ENCODE results near the gene TRAPPC11. TPM values are rescaled to one million over a fixed set of nuclear protein-coding genes. Genes with fewer than 3 reads are reported as not detected.

The TRAPPC11 gene
- total RNA-seq, 1 donor from 2014 or later = 29.9 TPM

DNA sequence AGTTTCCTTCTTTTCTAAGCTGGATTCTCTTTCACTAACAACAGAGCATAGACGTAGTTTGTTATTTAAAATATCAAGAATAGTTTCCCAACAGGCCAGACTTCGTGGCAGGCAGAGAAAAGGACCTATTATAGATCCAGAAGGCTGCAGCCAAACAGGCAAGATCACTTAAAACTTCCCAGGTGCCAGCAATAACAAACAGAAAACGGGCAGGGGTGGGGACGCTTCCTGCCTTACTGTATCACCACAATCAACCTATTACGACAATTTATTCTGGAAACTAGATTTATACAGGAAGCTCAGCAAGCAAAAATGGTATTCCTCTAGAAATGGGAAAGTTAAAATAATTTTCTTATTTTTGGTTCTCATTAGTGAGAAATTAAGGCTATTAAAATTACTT, 22.2 kb upstream of the TRAPPC11 start:
- intact Hi-C loops (cut with micrococcal nuclease) = no loop called here

DNA sequence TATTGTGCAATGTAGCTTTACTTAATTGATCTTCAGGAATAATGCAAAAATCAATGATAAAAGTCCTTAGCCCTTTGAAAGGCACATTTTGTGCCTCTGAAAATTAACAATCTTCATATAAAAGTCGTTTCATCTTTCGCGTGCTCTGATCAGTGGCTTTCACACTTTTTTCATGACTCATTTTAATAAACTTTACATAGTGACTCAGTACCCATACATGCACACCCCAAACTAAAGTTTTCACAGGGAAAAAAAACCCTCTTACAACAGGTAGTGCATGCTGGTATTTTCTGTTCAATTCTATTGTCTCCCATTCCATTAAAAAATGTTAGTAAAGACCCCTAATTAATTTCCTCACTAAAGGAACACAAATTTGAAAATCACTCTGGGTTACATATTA, 21.6 kb upstream of the TRAPPC11 start:
- intact Hi-C loops (cut with micrococcal nuclease) = no loop called here

DNA sequence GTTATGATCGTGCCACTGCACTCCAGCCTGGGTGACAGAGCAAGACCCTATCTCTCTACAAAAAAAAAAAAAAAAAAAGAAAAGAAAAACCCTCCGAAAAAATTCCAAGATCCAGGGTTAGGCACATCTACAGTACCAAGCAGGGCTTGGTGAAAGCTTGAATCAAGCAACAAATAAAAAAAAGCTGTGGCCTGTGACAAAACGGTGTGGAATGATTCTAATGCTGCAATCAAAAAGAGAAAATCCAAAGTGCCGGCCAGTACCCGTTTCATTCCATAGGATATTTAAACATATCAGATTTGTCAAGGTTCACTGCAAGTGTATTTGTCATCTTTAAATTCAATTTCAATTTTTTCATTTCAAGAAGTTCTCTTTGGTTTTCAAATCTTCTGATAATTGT, 20.7 kb upstream of the TRAPPC11 start:
- intact Hi-C loops (cut with micrococcal nuclease) = no loop called here

DNA sequence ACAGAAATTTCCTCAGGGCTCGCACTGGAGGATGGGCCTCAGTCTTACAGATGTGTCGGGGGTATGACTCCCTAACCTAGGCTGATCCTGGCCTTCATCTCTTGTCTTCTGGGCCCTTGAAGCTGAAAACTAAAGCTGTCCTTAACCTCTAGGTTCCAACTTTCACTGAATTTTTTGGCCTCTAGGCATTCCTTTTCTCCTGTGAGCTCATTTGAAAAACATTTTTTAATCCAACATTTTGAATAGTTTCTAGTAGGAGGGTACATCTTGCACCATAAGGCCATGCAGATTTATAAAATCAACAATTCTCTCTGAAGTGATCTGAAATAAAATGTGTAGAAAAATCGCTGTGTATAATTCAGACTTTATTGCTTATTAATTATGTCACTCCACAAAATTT, 19.8 kb upstream of the TRAPPC11 start:
- intact Hi-C loops (cut with micrococcal nuclease) = no loop called here

DNA sequence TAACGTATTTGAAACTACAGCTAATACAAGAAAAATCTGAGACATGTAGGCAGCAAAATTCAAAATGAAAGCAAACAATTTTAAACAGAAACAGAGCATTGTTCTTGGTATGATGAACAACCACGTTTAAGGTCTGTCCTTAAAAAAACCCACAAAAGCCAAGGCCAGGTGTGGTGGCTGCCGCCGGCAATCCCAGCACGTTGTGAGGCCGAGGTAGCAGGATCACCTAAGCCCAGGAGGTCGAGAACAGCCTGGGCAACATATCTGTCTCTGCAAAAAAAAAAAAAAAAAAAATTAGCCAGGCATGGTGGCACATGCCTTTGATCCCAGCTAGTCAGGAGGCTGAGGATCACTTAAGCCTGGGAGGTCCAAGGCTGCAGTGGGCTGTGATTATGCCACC, 13.8 kb upstream of the TRAPPC11 start:
- intact Hi-C loops (cut with micrococcal nuclease) = no loop called here

DNA sequence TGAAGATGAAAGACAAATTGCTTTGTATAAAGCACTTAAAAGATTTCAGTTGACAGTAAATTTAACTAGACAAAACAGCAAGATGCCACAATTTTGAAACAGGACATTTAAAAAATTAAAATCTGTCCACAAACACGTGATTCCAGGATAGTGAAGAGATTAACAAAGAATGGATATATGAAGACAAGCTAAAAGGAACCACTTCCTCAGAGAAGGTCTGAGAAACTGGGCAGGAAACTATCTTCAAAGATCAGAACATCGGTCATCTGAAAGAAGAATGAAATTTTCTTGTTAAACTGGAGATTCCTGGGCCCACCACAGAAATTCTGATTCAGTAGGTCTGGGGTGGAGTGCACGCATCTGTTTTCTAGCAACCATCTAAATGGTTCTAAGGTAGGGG, 1.5 kb upstream of the TRAPPC11 start:
- intact Hi-C loops (cut with micrococcal nuclease) = loop anchor here (5.0 kb wide), 2 partner anchors 990 to 1545 kb away; partner anchors contain the start of genes CASP3, CFAP97 and PRIMPOL

DNA sequence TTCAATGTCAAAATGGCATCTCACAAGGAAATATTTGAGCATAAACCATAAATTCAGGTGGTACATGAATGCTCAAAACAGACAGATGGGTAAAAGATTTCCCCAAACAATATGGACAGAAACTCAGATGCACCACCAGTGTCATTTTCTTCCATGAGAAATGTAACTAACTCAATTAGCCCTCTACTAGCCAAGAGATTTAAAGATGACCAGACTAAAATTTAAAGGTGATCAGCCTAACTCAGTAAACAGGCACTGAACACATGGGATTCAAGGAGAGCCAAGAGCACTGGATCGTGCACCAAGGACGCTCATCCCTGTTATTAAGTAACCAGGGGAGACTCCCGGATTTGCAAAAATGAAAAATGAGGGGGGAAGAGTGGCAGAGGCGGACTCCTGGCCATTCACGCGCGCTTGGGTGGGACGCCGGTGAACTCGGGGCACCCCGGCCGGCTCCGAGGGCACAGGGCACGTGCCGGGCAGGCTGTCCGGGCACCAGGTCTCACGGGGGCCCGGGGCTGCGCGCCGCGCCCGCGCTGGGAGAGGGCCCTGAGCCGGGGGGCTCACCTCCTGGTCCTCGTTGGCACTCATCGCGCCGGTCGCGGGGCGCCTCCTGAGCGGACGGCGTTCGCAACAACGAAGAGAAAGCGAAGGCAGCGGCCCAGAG, 598 bp upstream of the TRAPPC11 start:
- intact Hi-C loops (cut with micrococcal nuclease) = loop anchor here (1.0 to 5.0 kb wide), 14 partner anchors 25 to 1812 kb away; partner anchors contain the start of genes CASP3, CCDC110, CDKN2AIP and CFAP97

DNA sequence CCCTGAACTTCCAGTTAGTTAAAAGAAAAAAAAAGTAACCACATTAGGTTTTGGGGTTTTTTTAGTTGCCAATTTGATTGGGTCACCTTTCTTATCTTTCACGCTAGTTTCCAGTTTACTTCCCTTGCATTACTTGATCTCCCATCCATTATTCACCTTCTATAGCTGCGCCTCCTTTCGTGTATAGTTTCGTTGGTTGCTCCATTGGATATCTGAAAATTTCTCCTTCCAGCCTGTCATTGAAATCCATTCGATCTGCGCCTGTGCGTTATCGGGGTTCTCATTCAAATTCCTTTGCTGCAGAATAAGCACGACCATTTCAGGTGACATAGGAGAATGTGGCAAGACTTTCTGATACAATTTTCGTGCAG, 764 bp downstream of the TRAPPC11 start:
- intact Hi-C loops (cut with micrococcal nuclease) = loop anchor here (1.0 to 5.0 kb wide), 12 partner anchors 62 to 1811 kb away; partner anchors contain the start of genes CASP3, CCDC110, CDKN2AIP and CFAP97

DNA sequence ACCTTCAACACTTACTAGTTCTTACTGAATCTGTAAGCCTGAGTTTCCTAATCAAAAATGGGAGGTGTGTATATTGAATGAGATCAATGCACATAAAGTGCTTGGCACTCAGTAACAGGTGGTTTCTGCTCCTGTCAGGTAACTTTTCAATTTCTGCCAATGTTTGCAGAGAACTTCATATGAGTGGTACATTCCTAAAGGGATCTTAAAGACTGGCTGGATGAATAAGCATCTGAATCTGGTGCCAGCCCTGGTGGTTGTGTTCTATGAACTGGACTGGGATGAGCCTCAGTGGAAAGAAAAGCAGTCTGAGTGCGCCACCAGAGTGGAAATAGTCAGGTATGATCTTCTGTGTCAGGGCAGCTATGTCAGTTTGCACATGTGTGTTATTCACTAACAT, 7.0 kb downstream of the TRAPPC11 start:
- intact Hi-C loops (cut with micrococcal nuclease) = no loop called here

DNA sequence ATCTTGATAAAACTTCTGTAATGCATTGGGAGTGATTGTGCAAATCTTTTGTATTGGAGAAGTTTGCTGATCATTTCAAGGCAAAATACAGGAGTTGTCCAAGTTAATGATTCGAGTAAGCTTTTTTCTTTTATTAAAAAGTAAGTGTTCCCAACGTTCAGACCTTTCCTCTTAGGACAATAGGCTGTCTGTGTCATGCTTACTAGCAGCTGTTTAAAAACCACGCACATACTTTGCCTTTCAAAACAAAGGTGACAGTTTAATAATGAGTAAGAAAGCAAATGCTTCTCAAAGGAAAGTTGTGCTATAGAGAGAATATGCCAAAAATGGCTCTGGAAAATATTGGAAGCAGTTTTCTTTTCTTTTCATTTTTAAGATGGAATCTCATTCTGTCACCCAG, 11.2 kb downstream of the TRAPPC11 start:
- intact Hi-C loops (cut with micrococcal nuclease) = no loop called here

DNA sequence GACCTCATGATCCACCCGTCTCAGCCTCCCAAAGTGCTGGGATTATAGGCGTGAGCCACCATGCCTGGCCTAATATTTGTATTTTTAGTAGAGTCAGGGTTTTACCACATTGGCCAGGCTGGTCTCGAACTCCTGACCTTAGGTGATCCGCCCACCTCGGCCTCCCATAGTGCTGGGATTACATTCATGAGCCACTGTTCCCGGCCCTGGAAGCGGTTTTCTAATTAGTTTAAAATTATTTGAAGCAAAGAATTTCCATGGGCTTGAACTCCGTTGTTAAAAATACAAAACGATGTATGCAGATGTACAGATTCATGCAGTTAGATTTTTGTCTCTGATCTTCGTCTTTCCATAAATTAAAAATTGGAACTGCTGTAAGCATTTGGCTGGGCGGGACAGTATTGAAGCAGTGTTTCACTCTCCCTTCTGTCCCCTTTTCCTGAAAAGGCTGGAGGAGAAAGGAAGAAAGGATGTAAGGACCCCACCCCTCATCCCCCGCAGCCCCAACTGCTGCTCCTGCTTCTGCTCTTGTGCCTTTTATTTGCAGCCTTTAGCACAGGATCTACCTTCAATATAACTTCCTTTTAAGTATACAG, 12.0 kb downstream of the TRAPPC11 start:
- intact Hi-C loops (cut with micrococcal nuclease) = no loop called here

DNA sequence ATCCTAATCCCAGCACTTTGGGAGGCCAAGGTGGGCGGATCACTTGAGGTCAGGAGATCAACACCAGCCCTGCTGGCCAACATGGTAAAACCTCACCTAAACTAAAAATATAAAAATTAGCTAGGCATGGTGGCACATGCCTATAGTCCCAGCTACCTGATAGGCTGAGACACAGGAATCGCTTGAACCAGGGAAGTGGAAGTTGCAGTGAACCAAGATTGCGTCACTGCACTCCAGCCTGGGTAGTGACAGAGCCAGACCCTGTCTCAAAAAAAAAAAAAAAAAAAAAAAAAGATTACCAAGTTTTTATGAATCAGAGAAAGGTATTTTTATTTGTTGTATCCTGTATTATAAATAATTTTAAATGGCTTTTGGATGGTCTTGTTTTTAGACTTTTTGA, 15.1 kb downstream of the TRAPPC11 start:
- intact Hi-C loops (cut with micrococcal nuclease) = no loop called here

DNA sequence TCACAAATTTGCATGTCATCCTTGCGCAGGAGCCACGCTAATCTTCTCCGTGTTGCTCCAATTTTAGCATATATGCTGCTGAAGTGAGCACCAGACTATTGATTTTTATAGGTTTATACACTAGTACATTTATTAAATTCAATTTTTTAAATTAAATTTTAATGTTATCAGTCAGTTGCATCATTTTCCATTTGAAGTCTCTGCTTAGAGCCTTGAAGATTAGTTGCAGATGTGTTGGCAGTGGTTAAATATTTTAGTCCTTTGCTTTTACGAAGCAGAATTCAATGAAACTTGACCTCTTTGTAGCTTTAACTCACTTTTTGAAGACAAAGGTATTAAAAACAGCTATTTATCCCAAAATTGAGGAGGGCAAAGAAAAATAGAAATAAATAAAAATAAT, 16.5 kb downstream of the TRAPPC11 start:
- intact Hi-C loops (cut with micrococcal nuclease) = no loop called here

DNA sequence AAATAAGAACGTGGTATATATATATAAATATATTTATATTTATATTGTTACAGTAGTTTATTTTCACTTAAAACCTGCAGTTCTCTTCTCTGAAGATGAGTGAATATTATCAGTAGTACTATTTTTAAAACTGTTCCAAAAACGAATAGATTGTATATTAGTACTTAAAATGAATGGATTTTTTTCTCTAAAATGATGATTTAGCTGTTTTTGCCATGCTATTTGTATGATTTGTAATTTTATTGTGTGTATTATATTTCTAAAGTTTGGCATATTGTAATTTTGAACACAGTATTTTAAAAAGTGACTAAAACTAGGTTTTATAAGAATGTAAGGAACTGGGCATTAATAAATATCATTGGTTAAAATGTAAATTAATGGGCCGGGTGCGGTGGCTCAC, 22.0 kb downstream of the TRAPPC11 start:
- intact Hi-C loops (cut with micrococcal nuclease) = no loop called here

DNA sequence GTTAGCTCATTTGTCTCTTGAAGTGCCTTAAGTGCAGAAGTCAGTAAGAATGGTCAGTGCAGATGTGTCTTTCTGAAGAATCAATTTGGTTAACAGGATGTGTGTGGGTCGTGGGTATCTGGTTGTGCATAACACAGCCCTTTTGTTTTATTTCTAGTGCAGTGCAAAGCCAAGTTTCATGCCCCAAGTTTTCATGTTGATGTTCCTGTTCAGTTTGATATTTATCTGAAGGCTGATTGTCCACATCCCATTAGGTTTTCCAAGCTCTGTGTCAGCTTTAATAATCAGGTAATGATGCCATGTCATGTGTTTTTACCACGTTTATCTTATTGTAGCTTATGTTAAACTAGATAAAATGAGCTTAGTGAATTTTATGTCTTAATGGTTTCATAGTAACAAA, 27.4 kb downstream of the TRAPPC11 start:
- intact Hi-C loops (cut with micrococcal nuclease) = no loop called here

DNA sequence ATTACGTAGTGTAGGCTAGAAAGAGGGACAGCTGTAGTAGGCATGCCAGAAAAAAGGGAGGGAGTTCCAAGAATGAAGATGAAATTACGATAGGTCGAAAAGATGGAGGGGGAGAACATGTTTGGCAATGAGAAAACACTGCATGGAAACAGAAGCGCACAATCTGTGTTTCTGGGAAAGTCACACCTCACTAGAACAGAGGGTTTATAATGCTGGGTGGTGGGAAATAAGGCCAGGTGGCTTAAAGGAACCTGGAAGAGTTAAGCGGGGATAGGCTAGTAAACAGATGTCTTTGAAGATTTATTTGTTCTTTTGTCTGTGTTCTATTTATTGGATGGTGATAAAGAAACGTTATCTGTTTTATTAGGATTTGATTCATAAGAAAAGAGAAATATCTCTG, 29.1 kb downstream of the TRAPPC11 start:
- intact Hi-C loops (cut with micrococcal nuclease) = no loop called here

DNA sequence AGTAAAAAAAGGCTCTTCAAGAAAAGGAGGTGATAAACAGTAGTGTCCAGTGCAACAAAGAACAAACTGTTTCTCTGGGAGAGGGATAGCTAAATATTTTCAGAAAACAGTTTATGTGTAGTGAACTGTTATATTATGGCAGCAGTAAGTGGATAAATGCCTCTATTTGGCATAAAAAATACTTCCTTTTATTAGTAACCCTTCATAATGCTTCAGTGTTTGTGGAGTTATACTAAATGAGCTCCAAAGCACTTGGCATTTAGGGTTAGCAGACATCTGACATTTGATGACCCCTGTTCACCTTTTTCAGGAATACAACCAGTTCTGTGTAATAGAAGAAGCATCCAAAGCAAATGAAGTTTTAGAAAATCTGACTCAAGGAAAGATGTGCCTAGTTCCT, 31.9 kb downstream of the TRAPPC11 start:
- intact Hi-C loops (cut with micrococcal nuclease) = no loop called here

DNA sequence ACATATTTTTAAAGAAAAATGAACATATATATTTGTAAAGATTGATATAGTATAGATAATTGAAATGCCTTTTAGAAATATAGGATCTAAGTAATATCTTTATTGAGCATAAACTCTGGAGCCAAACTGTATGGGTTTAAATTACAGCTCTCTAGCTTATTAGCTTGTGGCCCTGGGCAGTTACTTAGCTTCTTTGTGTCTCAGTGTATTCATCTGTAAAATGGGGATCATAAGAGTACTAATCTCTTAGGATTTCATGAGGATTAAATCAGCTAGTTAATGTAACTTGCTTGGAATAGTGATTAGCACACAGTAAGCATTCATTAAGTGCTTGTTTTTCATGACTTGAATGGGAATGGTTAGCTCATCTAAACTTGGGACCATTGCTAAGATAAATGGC, 32.8 kb downstream of the TRAPPC11 start:
- intact Hi-C loops (cut with micrococcal nuclease) = no loop called here

DNA sequence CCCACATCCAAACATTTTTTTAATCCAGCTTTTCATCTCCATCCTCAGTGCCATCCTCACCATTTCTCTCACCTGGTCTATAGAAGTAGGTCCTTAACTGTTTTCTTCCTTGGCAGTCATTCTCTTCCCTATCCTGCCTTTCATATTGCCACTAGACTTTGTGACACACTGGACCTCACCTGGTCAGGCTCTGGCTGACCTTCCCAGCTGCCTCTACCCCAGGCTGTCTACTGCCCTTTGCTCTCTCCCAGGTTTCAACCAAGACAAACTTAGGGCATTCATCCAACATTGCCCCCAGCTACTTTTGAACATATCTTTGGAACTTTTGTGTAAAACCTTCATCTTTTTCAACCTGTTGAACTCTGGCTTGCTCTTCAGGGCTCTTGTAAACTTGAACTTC, 39.8 kb downstream of the TRAPPC11 start:
- intact Hi-C loops (cut with micrococcal nuclease) = no loop called here

DNA sequence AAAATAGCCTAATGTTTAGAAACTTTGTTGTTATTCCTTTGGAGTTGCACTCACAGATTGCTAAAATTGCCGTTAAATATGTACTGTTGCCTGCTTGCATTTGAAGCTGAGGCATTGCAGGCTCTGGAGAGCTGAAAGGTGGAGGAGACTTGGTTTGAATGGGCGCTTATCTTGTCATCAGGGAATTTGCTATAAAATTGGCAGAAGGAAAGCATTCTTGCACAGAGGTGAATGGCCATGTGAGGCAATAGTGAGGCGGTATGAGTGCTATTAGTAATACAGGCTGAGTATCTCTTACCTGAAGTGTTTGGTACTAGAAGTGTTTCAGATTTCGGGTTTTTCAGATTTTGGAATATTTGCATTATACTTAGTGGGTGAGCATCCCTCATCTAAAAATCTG, 41.3 kb downstream of the TRAPPC11 start:
- intact Hi-C loops (cut with micrococcal nuclease) = no loop called here

DNA sequence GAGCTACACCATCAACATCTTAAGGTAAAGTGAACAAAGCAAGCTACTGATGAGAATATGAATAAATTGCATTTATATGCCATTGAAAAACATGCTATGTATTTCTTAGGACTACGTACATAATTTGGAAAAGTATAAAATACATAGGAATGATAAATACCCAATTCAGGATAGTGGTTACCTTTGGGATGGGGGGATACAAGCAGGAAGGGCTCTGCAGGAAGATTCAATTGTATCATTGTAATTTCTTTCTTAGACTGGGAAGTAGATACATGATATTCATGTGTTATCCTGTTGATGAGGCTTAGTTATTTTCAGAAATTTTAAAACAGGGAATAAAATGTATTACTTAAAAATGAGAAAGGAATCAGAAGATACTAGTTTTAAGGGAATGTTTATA, 43.4 kb downstream of the TRAPPC11 start:
- intact Hi-C loops (cut with micrococcal nuclease) = no loop called here

DNA sequence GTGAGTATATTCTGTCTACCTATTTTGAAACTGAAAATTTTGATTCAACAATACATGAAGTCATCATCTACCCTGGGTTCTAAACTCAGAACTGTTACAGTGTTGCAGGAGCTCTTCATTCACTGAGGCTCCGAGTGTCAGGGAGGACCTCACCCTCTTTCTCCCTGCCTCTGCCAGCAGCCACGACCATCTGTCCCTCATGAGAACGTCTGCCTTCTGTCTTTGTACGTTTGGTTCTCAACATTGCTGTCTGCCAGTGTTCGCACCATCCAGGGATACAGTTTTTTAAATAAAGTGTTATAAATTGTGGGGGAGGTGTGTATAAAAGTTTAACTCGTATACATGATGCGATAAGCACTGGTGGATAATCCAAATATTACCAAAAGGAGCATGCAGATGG, 55.5 kb downstream of the TRAPPC11 start:
- intact Hi-C loops (cut with micrococcal nuclease) = no loop called here

DNA sequence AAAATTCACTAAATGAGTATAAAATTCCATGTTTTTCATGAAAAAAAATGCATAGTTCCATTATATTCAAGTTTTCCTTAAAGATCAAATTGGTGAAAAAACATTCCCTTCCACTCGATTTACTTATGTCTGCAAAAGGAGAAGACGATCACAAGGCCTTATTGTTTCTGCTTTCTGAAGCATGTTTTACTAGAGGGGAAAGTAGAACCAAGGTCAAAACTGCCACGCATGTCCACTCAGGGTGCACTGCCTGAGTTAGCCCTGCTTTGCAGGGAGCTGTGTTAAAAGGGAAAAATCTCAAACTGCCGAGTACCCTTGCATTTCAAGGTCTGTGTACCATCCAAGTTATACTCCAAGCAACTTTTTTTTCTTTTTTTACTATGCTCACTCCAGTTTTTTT, 57.2 kb downstream of the TRAPPC11 start:
- intact Hi-C loops (cut with micrococcal nuclease) = no loop called here
